MCF 10A (cell line): Measurements from ENCODE around the gene CARD9. TPM values are rescaled to one million over a fixed set of nuclear protein-coding genes. Genes with fewer than 3 reads are reported as not detected.

ENCODE experiments used
- BruUV-seq: library from RNA; stranded (reverse); fragments of 400-500 nt; replicated peaks from 2 replicates; lab custom pipeline; 2021; lab: Mats Ljungman, UMichigan
- CTCF ChIA-PET: fragments of 300-600 bp; sonication (Branson Sonifier 250); formaldehyde crosslinking; extraction: SDS; loops from one replicate; lab custom pipeline; 2021; ENCODE audit warnings: antibody characterized with exemption, inconsistent platforms; lab: Yijun Ruan, JAX
- POLR2A ChIA-PET: fragments of 300-600, 350-650 bp; sonication (Branson Sonifier 250); formaldehyde crosslinking; extraction: SDS; loops from one replicate; lab custom pipeline; 2020; ENCODE audit warnings: antibody characterized with exemption, inconsistent platforms; lab: Yijun Ruan, JAX
- DNase-seq: peaks from one replicate; pipeline ENCODE4 v3.0.0-alpha.2; 2018; ENCODE audit not compliant: unreplicated experiment
- H3K27ac Mint-ChIP-seq: one replicate; pipeline ENCODE4 v1.8.0; 2022; ENCODE audit warnings: mild to moderate bottlenecking, low read depth, mixed read lengths; ENCODE audit not compliant: unreplicated experiment
- H3K27me3 Mint-ChIP-seq: one replicate; pipeline ENCODE4 v1.8.0; 2022; ENCODE audit warnings: mixed read lengths; ENCODE audit not compliant: insufficient read depth, unreplicated experiment
- H3K36me3 Mint-ChIP-seq: one replicate; pipeline ENCODE4 v1.8.0; 2022; ENCODE audit warnings: mild to moderate bottlenecking, moderate library complexity, mixed read lengths; ENCODE audit not compliant: insufficient read depth, unreplicated experiment
- H3K4me1 Mint-ChIP-seq: one replicate; pipeline ENCODE4 v1.8.0; 2022; ENCODE audit warnings: mixed read lengths; ENCODE audit not compliant: insufficient read depth, unreplicated experiment
- H3K4me3 Mint-ChIP-seq: one replicate; pipeline ENCODE4 v1.8.0; 2022; ENCODE audit warnings: mild to moderate bottlenecking, moderate library complexity, mixed read lengths; ENCODE audit not compliant: unreplicated experiment
- H3K9me3 Mint-ChIP-seq: one replicate; pipeline ENCODE4 v1.8.0; 2022; ENCODE audit warnings: mixed read lengths; ENCODE audit not compliant: unreplicated experiment
- CTCF ChIP-seq: fragments of 200-600 bp; IDR thresholded peaks from one replicate; pipeline ENCODE4 v1.8.0; 2022; ENCODE audit warnings: antibody characterized with exemption, mild to moderate bottlenecking; ENCODE audit not compliant: unreplicated experiment
- intact Hi-C: fragments of 100-400 bp; cut with micrococcal nuclease; formaldehyde crosslinking; loops from 2 replicates; pipeline ENCODE4 v1.14.1; 2022
- total RNA-seq: library from RNA; stranded (reverse); gene quantifications from 2 replicates; pipeline ENCODE4 v1.2.3, GENCODE V29; 2022

Gene CARD9
- total RNA-seq, 1 experiment from 2014 or later = 0.33 TPM

- POLR2A ChIA-PET = interaction anchor here (1.3 to 1.7 kb wide), 2 partner anchors 9 to 11 kb away, joined by 4 read pairs; partner anchors contain the start of gene DNLZ
- Mint-ChIP-seq H3K27ac (no peak overlapping the region), H3K9me3 (no peaks in the 10 kb centered on the region), H3K36me3 (peaks cover 4% of the 10 kb centered on the region), H3K4me1 (no peaks in the 10 kb centered on the region), H3K4me3 (no peak overlapping the region), H3K27me3 (no peaks in the 10 kb centered on the region)
- intact Hi-C loops = no loop called here
- CTCF ChIA-PET = interaction anchor here (0.7 to 1.4 kb wide), 3 partner anchors 8 to 12 kb away, joined by 3 to 8 read pairs (median 3); partner anchors contain the start of gene DNLZ
- BruUV-seq = no TSS peak
- no peak for DNase-seq
- no peak for TF ChIP-seq CTCF
Measured at GRCh38 chr9:136375096-136375495, 1.6 kb upstream of the CARD9 start.

- no peak for TF ChIP-seq CTCF
- peaks cover 4% of the 10 kb centered on the region for H3K36me3 Mint-ChIP-seq
- POLR2A ChIA-PET = interaction anchor here (0.6 to 1.7 kb wide), 3 partner anchors 8 to 10 kb away, joined by 3 to 4 read pairs (median 4); partner anchors contain the start of gene DNLZ
- CTCF ChIA-PET = interaction anchor here (0.6 to 1.4 kb wide), 3 partner anchors 9 to 114 kb away, joined by 3 to 8 read pairs (median 3); partner anchors contain the start of gene DNLZ
- H3K27me3 Mint-ChIP-seq = no peaks in the 10 kb centered on the region
- no peaks in the 10 kb centered on the region for H3K9me3 Mint-ChIP-seq
- intact Hi-C loops = no loop called here
- no peak overlapping the region for H3K4me3 Mint-ChIP-seq
- no peaks in the 10 kb centered on the region for H3K4me1 Mint-ChIP-seq
- no peak for DNase-seq
- peak overlapping the region; percentile 22 for H3K27ac Mint-ChIP-seq
- BruUV-seq = no TSS peak
Measured at GRCh38 chr9:136374183-136374575, 710 bp upstream of the CARD9 start.

GRCh38 chr9:136372561-136373299 is 739 bp downstream of the CARD9 start:
- ChIA-PET CTCF (interaction anchor here (0.5 to 0.7 kb wide), 2 partner anchors 16 to 564 kb away, joined by 3 read pairs; no protein-coding TSS in a partner anchor), POLR2A (interaction anchor here (0.7 kb wide), 1 partner anchor 47 kb away, joined by 4 read pairs; no protein-coding TSS in a partner anchor)
- Mint-ChIP-seq H3K27ac (no peak overlapping the region), H3K4me1 (no peaks in the 10 kb centered on the region), H3K4me3 (no peak overlapping the region), H3K9me3 (no peaks in the 10 kb centered on the region), H3K27me3 (no peaks in the 10 kb centered on the region), H3K36me3 (peaks cover 4% of the 10 kb centered on the region)
- intact Hi-C loops = no loop called here
- peak; percentile 30 for DNase-seq
- TF ChIP-seq CTCF = no peak
- no TSS peak for BruUV-seq

- Mint-ChIP-seq H3K27ac (no peak overlapping the region), H3K4me1 (no peaks in the 10 kb centered on the region), H3K4me3 (no peak overlapping the region), H3K36me3 (peaks cover 4% of the 10 kb centered on the region), H3K27me3 (no peaks in the 10 kb centered on the region), H3K9me3 (no peaks in the 10 kb centered on the region)
- POLR2A ChIA-PET = interaction anchor here (0.7 kb wide), 1 partner anchor 21 kb away, joined by 3 read pairs; no protein-coding TSS in a partner anchor
- TF ChIP-seq CTCF = no peak
- CTCF ChIA-PET = interaction anchor here (0.7 kb wide), 1 partner anchor 17 kb away, joined by 3 read pairs; no protein-coding TSS in a partner anchor
- intact Hi-C loops = no loop called here
- no TSS peak for BruUV-seq
- DNase-seq = no peak
Measured at GRCh38 chr9:136372006-136372405, 1.5 kb downstream of the CARD9 start.
